DOHH2 (cell line): ENCODE results near the gene TMEM244.

Experiments used
- H3F3A ChIP-seq: fragments of 200-600 bp; sonication (generic), shearing (Covaris generic); 2 replicates; pipeline ENCODE4 v1.6.0; 2016; ENCODE audit warnings: antibody characterized with exemption, mild to moderate bottlenecking; ENCODE audit not compliant: control insufficient read depth, insufficient read depth
- H3K27ac ChIP-seq: fragments of 200-600 bp; sonication (generic); 2 replicates; pipeline ENCODE4 v1.5.1; 2014; ENCODE audit warnings: low read depth, mild to moderate bottlenecking, low read length, moderate library complexity
- H3K27me3 ChIP-seq: fragments of 200-600 bp; sonication (generic); 2 replicates; pipeline ENCODE4 v1.6.1; 2014; ENCODE audit warnings: mild to moderate bottlenecking, low read length, mixed read lengths; ENCODE audit not compliant: control insufficient read depth
- H3K36me3 ChIP-seq: fragments of 200-600 bp; sonication (generic); 2 replicates; pipeline ENCODE4 v1.6.1; 2014; ENCODE audit warnings: mild to moderate bottlenecking, low read length, moderate library complexity, mixed read lengths; ENCODE audit not compliant: control insufficient read depth
- H3K4me1 ChIP-seq: fragments of 200-600 bp; sonication (generic); 2 replicates; pipeline ENCODE4 v1.6.1; 2014; ENCODE audit warnings: mild to moderate bottlenecking, low read length, mixed read lengths; ENCODE audit not compliant: control insufficient read depth
- H3K4me2 ChIP-seq: fragments of 200-600 bp; sonication (generic); 2 replicates; pipeline ENCODE4 v1.6.0; 2014; ENCODE audit warnings: mild to moderate bottlenecking, low read length, moderate library complexity
- H3K4me3 ChIP-seq: fragments of 200-600 bp; sonication (generic); 2 replicates; pipeline ENCODE4 v1.5.1; 2014; ENCODE audit warnings: mild to moderate bottlenecking, low read length, mixed read lengths
- H3K79me2 ChIP-seq: fragments of 200-600 bp; sonication (generic); 2 replicates; pipeline ENCODE4 v1.6.1; 2014; ENCODE audit warnings: mild to moderate bottlenecking, low read length, mixed read lengths; ENCODE audit not compliant: control insufficient read depth
- H3K9me2 ChIP-seq: fragments of 200-600 bp; sonication (generic); replicated peaks from 2 replicates; pipeline ENCODE4 v1.6.1; 2014; ENCODE audit warnings: mild to moderate bottlenecking, low read length, mixed read lengths; ENCODE audit not compliant: control insufficient read depth
- H3K9me3 ChIP-seq: fragments of 200-600 bp; sonication (generic); 2 replicates; pipeline ENCODE4 v1.6.1; 2014; ENCODE audit warnings: antibody characterized with exemption, low read length, mixed read lengths; ENCODE audit not compliant: control insufficient read depth, insufficient read depth
- H4K20me1 ChIP-seq: fragments of 200-600 bp; sonication (generic); 2 replicates; pipeline ENCODE4 v1.6.0; 2014; ENCODE audit warnings: low read depth, mild to moderate bottlenecking, antibody characterized with exemption, low read length, moderate library complexity; ENCODE audit not compliant: control insufficient read depth, insufficient read depth
- CTCF ChIP-seq: fragments of 200-600 bp; sonication (generic); IDR thresholded peaks from one replicate; pipeline ENCODE4 v1.5.1; 2014; ENCODE audit warnings: antibody characterized with exemption, mild to moderate bottlenecking, low read depth, low read length; ENCODE audit not compliant: poor library complexity, severe bottlenecking
- EZH2phosphoT487 ChIP-seq: fragments of 200-600 bp; sonication (generic); IDR thresholded peaks from 2 replicates; pipeline ENCODE4 v1.6.1; 2017; ENCODE audit warnings: borderline replicate concordance, mild to moderate bottlenecking, antibody characterized with exemption, low read length, moderate library complexity, mixed read lengths

The TMEM244 gene

GRCh38 chr6:129786548-129786947, 74.6 kb downstream of the TMEM244 start:
- H3F3A ChIP-seq = no peaks in the 10 kb centered on the region

GRCh38 chr6:129785756-129786135, 75.4 kb downstream of the TMEM244 start:
- Histone ChIP-seq H3K4me3 (no peak overlapping the region), H4K20me1 (no peaks in the 10 kb centered on the region), H3K4me1 (no peaks in the 10 kb centered on the region), H3K79me2 (no peaks in the 10 kb centered on the region), H3K4me2 (no peak overlapping the region), H3K27me3 (peaks cover 2% of the 10 kb centered on the region; the same call in 1 of the 2 replicates), H3F3A (no peaks in the 10 kb centered on the region), H3K9me2 (no peaks in the 10 kb centered on the region; the same call in 1 of the 2 replicates), H3K36me3 (no peaks in the 10 kb centered on the region), H3K27ac (no peak overlapping the region), H3K9me3 (no peaks in the 10 kb centered on the region)
- TF ChIP-seq EZH2phosphoT487 (no peak), CTCF (no peak)

More at GRCh38 chr6:129786548-129786947, 74.6 kb downstream of the TMEM244 start:
- no peaks in the 10 kb centered on the region for H4K20me1 ChIP-seq
- peaks cover 2% of the 10 kb centered on the region; the same call in 1 of the 2 replicates for H3K27me3 ChIP-seq
- no peaks in the 10 kb centered on the region for H3K4me1 ChIP-seq
- TF ChIP-seq CTCF (no peak), EZH2phosphoT487 (no peak)
- H3K79me2 ChIP-seq = no peaks in the 10 kb centered on the region
- no peaks in the 10 kb centered on the region for H3K9me3 ChIP-seq
- no peaks in the 10 kb centered on the region for H3K36me3 ChIP-seq
- no peak overlapping the region for H3K4me3 ChIP-seq
- no peak overlapping the region for H3K4me2 ChIP-seq
- no peaks in the 10 kb centered on the region; the same call in 1 of the 2 replicates for H3K9me2 ChIP-seq
- no peak overlapping the region for H3K27ac ChIP-seq

GRCh38 chr6:129785047-129785755, 75.9 kb downstream of the TMEM244 start:
- H3K27ac ChIP-seq = no peak overlapping the region
- no peaks in the 10 kb centered on the region for H3K36me3 ChIP-seq
- H3K27me3 ChIP-seq = peaks cover 2% of the 10 kb centered on the region; the same call in 1 of the 2 replicates
- H3K79me2 ChIP-seq = no peaks in the 10 kb centered on the region
- H3F3A ChIP-seq = no peaks in the 10 kb centered on the region
- H4K20me1 ChIP-seq = no peaks in the 10 kb centered on the region
- no peaks in the 10 kb centered on the region; the same call in 1 of the 2 replicates for H3K9me2 ChIP-seq
- H3K9me3 ChIP-seq = no peaks in the 10 kb centered on the region
- TF ChIP-seq EZH2phosphoT487 = no peak
- no peak for TF ChIP-seq CTCF
- H3K4me2 ChIP-seq = no peak overlapping the region
- H3K4me1 ChIP-seq = no peaks in the 10 kb centered on the region
- H3K4me3 ChIP-seq = no peak overlapping the region
